Esophagus squamous epithelium (tissue), 5 donors: ENCODE data around the gene LSM4. TPM values are rescaled to one million over a fixed set of nuclear protein-coding genes. Genes with fewer than 3 reads are reported as not detected.
"Not testable (repeated sequence)": the region's sequence is repeated elsewhere in the genome, so short reads cannot be mapped to it uniquely, and the experiment has no call there.

Experiments used
- DNase-seq: peaks from one replicate; lab custom pipeline; 2025; lab: John Stamatoyannopoulos, UW
- H3K27ac ChIP-seq, 4 donors: fragments of 200-600 bp; sonication (generic); one replicate each; pipeline ENCODE4 v1.5.1; 2016 to 2019; ENCODE audit warnings: mild to moderate bottlenecking in 1 of 4
- H3K27me3 ChIP-seq, 4 donors: fragments of 200-600 bp; sonication (generic); 1 replicate in 3 of 4; 2 replicates in 1 of 4; pipeline versions ENCODE4 v1.5.1 to v1.6.0; 2017 to 2021; ENCODE audit warnings: antibody characterized with exemption in 1 of 4
- H3K36me3 ChIP-seq, 3 donors: fragments of 200-600 bp; sonication (generic); one replicate each; pipeline ENCODE4 v1.5.1; 2016 to 2019
- H3K4me1 ChIP-seq, 3 donors: fragments of 200-600 bp; sonication (generic); one replicate each; pipeline ENCODE4 v1.5.1; 2017 to 2019
- H3K4me3 ChIP-seq, 4 donors: fragments of 200-600 bp; sonication (generic); 1 replicate in 3 of 4; 2 replicates in 1 of 4; pipeline ENCODE4 v1.5.1; 2016 to 2019; ENCODE audit warnings: mild to moderate bottlenecking in 2 of 4, moderate library complexity in 1 of 4
- H3K9me3 ChIP-seq, 3 donors: fragments of 200-600 bp; sonication (generic); one replicate each; pipeline ENCODE4 v1.5.1; 2016 to 2019
- POLR2A ChIP-seq, 4 donors: fragments of 450-650 bp; IDR thresholded peaks; one replicate each; pipeline ENCODE4 v1.6.1; 2017; ENCODE audit warnings: antibody characterized with exemption in 4 of 4, mild to moderate bottlenecking in 4 of 4, moderate library complexity in 3 of 4
- WGBS, 2 donors: methylation state at CpG; one replicate each; pipeline ENCODE4 v1.1.5; 2018; 5-methylcytosine and 5-hydroxymethylcytosine counted together
- intact Hi-C: fragments of 100-400 bp; cut with DNase I; formaldehyde crosslinking; loops from one replicate; pipeline ENCODE4 v1.15.0; 2022
- total RNA-seq, 4 donors: library from RNA; depleted of rRNA; stranded (reverse); fragments of >200 nt; gene quantifications; one replicate each; pipeline ENCODE4 v1.1.0, GENCODE V29; 2016
- TF ChIP-seq, protein P1 (sequence below), 6 experiments: fragments of 450-650 bp in 4 of 6; fragments of 200-600 bp in 2 of 6; sonication (generic) in 2 of 6; IDR thresholded peaks; one replicate each; pipeline ENCODE4 v1.5.1; 2016 to 2019; ENCODE audit warnings: antibody characterized with exemption in 6 of 6, mild to moderate bottlenecking in 4 of 6, moderate library complexity in 4 of 6
- donor health status: DM: yes; HTN: yes; CAD: no.

Gene LSM4
- 100 to 1,000 TPM in 3 of 4 donors, 10 to 100 TPM in 1; 97.3 to 228 (median 137) TPM for total RNA-seq

DNA sequence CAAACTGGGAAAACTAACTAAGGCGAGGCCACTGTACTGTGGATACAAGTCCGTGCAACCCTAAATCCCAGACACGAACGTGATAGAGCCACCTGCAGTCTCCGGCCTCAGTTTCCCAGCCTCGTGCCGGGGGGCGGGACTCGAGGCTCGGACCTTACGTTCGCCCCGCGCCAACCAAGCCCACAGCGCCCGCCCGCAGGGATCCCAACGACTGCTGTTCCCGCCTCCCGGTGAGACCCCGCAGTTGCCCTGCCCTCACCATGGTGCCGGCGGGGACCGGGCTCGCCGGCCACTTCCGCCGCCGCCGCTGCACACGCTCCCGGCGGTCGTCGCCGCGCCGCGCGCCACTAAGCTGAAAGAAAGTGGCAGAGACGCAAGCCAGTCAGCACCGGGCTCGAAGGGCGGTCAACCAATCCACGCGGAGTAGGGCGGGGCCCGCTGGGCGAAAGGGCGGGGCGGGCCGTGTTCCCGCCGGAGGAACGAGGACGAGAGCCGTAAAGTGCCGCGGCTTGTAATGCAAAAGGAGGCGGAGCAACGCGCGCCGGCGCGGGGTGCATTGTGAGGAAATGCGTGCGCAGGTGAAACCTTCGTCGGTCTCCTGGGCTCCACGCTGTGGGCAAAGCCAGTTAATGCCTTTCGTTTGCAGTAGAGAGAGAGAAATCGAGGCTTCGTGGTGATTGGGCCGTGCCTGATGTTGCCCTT, at the start of gene LSM4:
Gene LSM4, minus strand, starts transcription at position 318 of the 702 bp plus-strand sequence. Its CDS starts 56 bp downstream, at position 262.
- intact Hi-C loops, result loop anchor here (2.0 kb wide), 1 partner anchor 42 kb away; the partner anchor contains the start of gene JUND
- H3K4me3 ChIP-seq, result peak within 1 kb of the TSS; percentile 56 to 85 (median 68)
- WGBS, 2 donors, result 1% methylated on average over 39 of the region's 75 CpGs
- H3K9me3 ChIP-seq, result no peaks in the 10 kb centered on the region
- H3K4me1 ChIP-seq, result peaks cover 35 to 62% (median 50%) of the 10 kb centered on the region in 3 donors
- DNase-seq, result peak; percentile 94
- H3K27ac ChIP-seq, result peak within 1 kb of the TSS; percentile 88 to 97 (median 94)
- no peaks in the 10 kb centered on the region for H3K27me3 ChIP-seq
- peak in 3 of 4 donors; percentile 4 to 94 (median 78) for TF ChIP-seq POLR2A (IDR thresholded peaks at IDR 0.05)
- TF ChIP-seq, protein P1, sequence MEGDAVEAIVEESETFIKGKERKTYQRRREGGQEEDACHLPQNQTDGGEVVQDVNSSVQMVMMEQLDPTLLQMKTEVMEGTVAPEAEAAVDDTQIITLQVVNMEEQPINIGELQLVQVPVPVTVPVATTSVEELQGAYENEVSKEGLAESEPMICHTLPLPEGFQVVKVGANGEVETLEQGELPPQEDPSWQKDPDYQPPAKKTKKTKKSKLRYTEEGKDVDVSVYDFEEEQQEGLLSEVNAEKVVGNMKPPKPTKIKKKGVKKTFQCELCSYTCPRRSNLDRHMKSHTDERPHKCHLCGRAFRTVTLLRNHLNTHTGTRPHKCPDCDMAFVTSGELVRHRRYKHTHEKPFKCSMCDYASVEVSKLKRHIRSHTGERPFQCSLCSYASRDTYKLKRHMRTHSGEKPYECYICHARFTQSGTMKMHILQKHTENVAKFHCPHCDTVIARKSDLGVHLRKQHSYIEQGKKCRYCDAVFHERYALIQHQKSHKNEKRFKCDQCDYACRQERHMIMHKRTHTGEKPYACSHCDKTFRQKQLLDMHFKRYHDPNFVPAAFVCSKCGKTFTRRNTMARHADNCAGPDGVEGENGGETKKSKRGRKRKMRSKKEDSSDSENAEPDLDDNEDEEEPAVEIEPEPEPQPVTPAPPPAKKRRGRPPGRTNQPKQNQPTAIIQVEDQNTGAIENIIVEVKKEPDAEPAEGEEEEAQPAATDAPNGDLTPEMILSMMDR (IDR thresholded peaks at IDR 0.05), result peak in 3 of 6 experiments; percentile 13 to 49 (median 41)
- H3K36me3 ChIP-seq, result no peaks in the 10 kb centered on the region

DNA sequence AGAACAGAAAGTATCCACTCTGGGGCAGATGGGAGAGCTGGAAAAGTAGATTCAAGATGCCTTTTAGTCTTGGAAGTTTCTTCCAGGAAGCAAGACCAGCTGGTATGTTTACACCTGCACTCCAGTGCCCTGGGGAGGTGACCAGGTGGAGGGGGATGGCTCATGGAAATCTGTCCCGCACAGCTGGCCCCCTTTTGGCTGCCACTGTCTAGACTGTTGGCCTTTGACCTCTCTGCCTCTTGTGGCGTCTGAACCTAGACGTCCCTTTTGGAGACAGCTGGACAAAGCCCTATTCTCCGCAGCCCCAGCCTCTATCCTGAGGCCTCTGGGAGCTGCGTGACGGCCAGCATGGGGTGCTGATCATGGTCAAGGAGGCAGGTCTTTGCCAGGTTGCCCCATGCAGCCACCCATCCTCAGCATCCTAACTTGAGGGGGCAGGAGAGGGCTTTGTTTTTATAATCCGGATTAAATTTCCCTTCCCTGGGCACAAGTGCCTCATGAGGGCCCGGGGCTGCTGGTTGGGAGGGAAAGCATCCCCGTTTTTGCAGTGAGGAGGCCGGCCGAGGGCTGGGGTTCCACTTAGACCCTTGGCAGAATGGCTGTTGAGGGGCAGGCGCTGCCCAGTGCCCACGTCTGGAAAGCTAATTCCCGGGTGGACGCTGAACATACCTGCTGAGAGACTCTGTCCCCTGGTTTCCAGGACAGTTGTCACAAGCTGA, 45.8 kb upstream of the LSM4 start:
- peaks cover 0 to 1% (median 0%) of the 10 kb centered on the region in 3 donors for H3K36me3 ChIP-seq
- intact Hi-C loops, result no loop called here
- H3K27ac ChIP-seq, result no peak overlapping the region
- TF ChIP-seq, protein P1 (IDR thresholded peaks at IDR 0.05), result no peak
- no peak for TF ChIP-seq POLR2A (IDR thresholded peaks at IDR 0.05)
- peaks cover 15 to 34% (median 24%) of the 10 kb centered on the region in 3 donors for H3K4me1 ChIP-seq
- no peaks in the 10 kb centered on the region for H3K27me3 ChIP-seq
- H3K4me3 ChIP-seq, result no peak overlapping the region
- no peak for DNase-seq
- WGBS, 2 donors, result 95 to 100% methylated on average over 1 to 5 of the region's 15 CpGs
- no peaks in the 10 kb centered on the region for H3K9me3 ChIP-seq

DNA sequence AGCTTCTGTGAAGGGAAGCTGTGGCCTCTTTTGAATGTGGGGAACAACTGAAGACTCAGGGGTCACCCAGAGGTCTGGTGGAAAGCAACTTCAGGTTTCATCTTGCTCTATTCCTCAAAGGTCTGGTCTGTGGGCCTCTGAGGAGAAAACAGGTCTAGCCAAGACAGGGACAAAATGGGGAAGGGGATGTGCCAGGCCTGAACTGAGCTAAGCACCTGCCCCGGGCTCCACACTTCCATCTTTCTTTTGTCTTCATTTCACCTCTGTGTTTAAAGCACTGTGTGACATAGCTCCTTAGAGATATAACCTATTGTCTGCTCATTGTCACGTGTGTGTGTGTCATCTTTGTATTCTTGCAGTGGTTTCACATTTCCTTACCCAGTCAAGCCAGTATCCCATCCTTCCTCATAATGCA, 43.2 kb upstream of the LSM4 start:
- peaks cover 10 to 22% (median 19%) of the 10 kb centered on the region in 3 donors for H3K4me1 ChIP-seq
- TF ChIP-seq, protein P1 (IDR thresholded peaks at IDR 0.05), result no peak
- TF ChIP-seq POLR2A (IDR thresholded peaks at IDR 0.05), result no peak
- H3K9me3 ChIP-seq, result no peaks in the 10 kb centered on the region
- intact Hi-C loops, result no loop called here
- H3K27ac ChIP-seq, result peak overlapping the region; percentile 11 to 73 (median 70)
- no peaks in the 10 kb centered on the region for H3K27me3 ChIP-seq
- no peak for DNase-seq
- H3K4me3 ChIP-seq, result no peak overlapping the region
- H3K36me3 ChIP-seq, result peaks cover 0 to 22% (median 0%) of the 10 kb centered on the region in 3 donors
- WGBS, 2 donors, result 72 to 73% methylated on average over 2 of the region's 2 CpGs

DNA sequence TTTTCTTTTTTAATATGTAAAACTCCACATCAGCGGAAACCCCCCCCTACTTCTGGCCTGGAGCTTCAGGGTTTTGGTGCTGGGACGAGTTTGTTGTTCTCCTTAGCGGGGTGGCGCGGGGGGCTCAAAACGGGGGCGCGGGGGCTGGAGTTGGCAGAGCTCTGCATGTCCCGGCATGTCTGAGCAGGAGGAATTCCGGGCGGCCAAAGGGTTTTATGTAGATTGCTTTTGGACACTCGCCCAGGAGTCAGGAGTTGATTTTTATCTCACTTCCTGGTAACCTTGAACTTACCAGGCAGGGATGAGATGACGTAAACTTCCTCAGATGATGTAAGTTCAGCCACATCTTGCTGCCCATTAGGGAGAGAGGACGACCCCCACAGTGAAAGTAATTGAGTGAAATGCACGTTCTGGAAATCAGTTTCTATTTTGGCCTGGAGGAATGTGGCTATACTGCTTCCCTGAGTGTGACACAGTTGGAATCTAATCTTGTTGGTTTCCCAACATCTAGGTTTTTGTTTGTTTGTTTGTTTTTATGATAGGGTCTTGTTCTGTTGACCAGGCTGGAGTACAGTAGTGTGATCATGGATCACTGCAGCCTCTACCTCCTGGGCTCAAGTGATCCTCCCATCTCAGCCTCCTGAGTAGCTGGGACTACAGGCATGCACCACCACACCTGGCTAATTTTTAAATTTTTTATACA, 42.1 kb upstream of the LSM4 start:
- H3K4me1 ChIP-seq, result peaks cover 10 to 22% (median 19%) of the 10 kb centered on the region in 3 donors
- intact Hi-C loops, result no loop called here
- H3K9me3 ChIP-seq, result no peaks in the 10 kb centered on the region
- DNase-seq, result no peak
- WGBS, 2 donors, result 21% methylated on average over 3 of the region's 15 CpGs
- peak overlapping the region in 2 of 4 donors; percentile 13 to 25 for H3K4me3 ChIP-seq
- H3K27me3 ChIP-seq, result no peaks in the 10 kb centered on the region
- TF ChIP-seq, protein P1 (IDR thresholded peaks at IDR 0.05), result no peak
- TF ChIP-seq POLR2A (IDR thresholded peaks at IDR 0.05), result no peak
- peak overlapping the region; percentile 17 to 73 (median 70) for H3K27ac ChIP-seq
- peaks cover 0 to 30% (median 0%) of the 10 kb centered on the region in 3 donors for H3K36me3 ChIP-seq

DNA sequence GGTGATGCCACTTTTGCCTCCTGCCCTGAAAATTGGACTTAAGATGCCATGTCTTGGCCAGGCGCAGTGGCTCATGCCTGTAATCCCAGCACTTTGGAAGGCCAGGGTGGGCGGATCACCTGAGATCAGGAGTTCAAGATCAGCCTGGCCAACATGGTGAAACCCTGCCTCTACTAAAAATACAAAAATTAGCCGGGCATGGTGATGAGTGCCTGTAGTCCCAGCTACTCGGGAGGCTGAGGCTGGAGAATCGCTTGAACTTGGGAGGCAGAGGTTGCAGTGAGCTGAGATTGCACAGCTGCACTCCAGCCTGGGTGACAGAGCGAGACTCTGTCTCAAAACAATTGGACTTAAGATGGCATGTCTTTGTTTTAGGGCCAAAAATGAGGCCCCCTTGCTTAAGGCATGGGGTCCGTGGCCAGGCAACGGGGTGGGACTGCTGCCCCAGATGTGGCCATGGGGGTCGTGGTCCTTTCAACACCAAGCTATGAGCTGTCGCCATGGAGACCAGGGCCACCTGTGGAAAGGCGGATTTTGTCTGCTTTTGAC, 41.5 kb upstream of the LSM4 start:
- 31 to 66% methylated on average over 9 of the region's 11 CpGs for WGBS, 2 donors
- DNase-seq, H3K27me3 ChIP-seq, H3K9me3 ChIP-seq, intact Hi-C loops: not testable (repeated sequence)
- H3K36me3 ChIP-seq, result peaks cover 0 to 36% (median 0%) of the 10 kb centered on the region in 3 donors
- peak overlapping the region; percentile 17 to 73 (median 70) for H3K27ac ChIP-seq
- peaks cover 10 to 22% (median 19%) of the 10 kb centered on the region in 3 donors for H3K4me1 ChIP-seq
- H3K4me3 ChIP-seq, result peak overlapping the region in 2 of 4 donors; percentile 13 to 25
